WTC11 (cell line): ENCODE results near the gene SHLD1. TPM values are rescaled to one million over a fixed set of nuclear protein-coding genes. Genes with fewer than 3 reads are reported as not detected.

Experiments used
- ATAC-seq: fragments of 200-7000 bp; cut with Tn5 transposase; 2 replicates; pipeline ENCODE4 v1.10.0; 2021; ENCODE audit warnings: mild to moderate bottlenecking, moderate library complexity
- CTCF ChIA-PET: fragments of 300-600 bp; sonication (Branson Sonifier 250); formaldehyde crosslinking; loops from one replicate; lab custom pipeline; 2021; ENCODE audit warnings: antibody characterized with exemption; lab: Charles Lee
- POLR2A ChIA-PET: fragments of 350-600 bp; sonication (Branson Sonifier 250); formaldehyde crosslinking; loops from one replicate; lab custom pipeline; 2021; ENCODE audit warnings: antibody characterized with exemption; lab: Charles Lee
- DNase-seq: peaks from one replicate; pipeline ENCODE4 v3.0.0; 2021; ENCODE audit warnings: low spot score
- H3K27ac Mint-ChIP-seq: 2 replicates; pipeline ENCODE4 v1.8.0; 2021; ENCODE audit warnings: mixed read lengths
- H3K27me3 Mint-ChIP-seq: 2 replicates; pipeline ENCODE4 v1.8.0; 2021; ENCODE audit warnings: low read depth, mild to moderate bottlenecking, moderate library complexity, mixed read lengths
- H3K36me3 Mint-ChIP-seq: 2 replicates; pipeline ENCODE4 v1.8.0; 2021; ENCODE audit warnings: mixed read lengths
- H3K4me1 Mint-ChIP-seq: 2 replicates; pipeline ENCODE4 v1.8.0; 2022; ENCODE audit warnings: mixed read lengths
- H3K4me3 Mint-ChIP-seq: 2 replicates; pipeline ENCODE4 v1.8.0; 2021; ENCODE audit warnings: mild to moderate bottlenecking, moderate library complexity, mixed read lengths
- H3K9me3 Mint-ChIP-seq: 2 replicates; pipeline ENCODE4 v1.8.0; 2021; ENCODE audit warnings: mixed read lengths
- E2F4 ChIP-seq: sonication (generic); formaldehyde crosslinking; IDR thresholded peaks from 2 replicates; pipeline ENCODE4 v1.8.1; 2022; ENCODE audit warnings: low read depth, mild to moderate bottlenecking, moderate library complexity, missing genetic modification reagents, borderline replicate concordance
- FOXK1 ChIP-seq: sonication (generic); formaldehyde crosslinking; IDR thresholded peaks from 2 replicates; pipeline ENCODE4 v1.8.0; 2022; ENCODE audit warnings: mild to moderate bottlenecking, moderate library complexity, missing genetic modification reagents
- JUN ChIP-seq: sonication (generic); formaldehyde crosslinking; IDR thresholded peaks from 2 replicates; pipeline ENCODE4 v1.8.0; 2023; ENCODE audit warnings: mild to moderate bottlenecking, missing genetic modification reagents
- NFE2L1 ChIP-seq: sonication (generic); formaldehyde crosslinking; IDR thresholded peaks from 2 replicates; pipeline ENCODE4 v1.8.1; 2023; ENCODE audit warnings: missing genetic modification reagents
- OVOL2 ChIP-seq: fragments of 250-450 bp; sonication (Bioruptor Pico); IDR thresholded peaks from 2 replicates; pipeline ENCODE4 v1.9.0; 2021; ENCODE audit warnings: mild to moderate bottlenecking, borderline replicate concordance
- RORB ChIP-seq: fragments of 250-450 bp; sonication (Bioruptor Pico); IDR thresholded peaks from 2 replicates; pipeline ENCODE4 v1.9.0; 2021; ENCODE audit warnings: mild to moderate bottlenecking
- USF2 ChIP-seq: sonication (generic); formaldehyde crosslinking; IDR thresholded peaks from 2 replicates; pipeline ENCODE4 v1.8.1; 2023; ENCODE audit warnings: mild to moderate bottlenecking, missing genetic modification reagents, moderate library complexity
- ZNF138 ChIP-seq: sonication (generic); formaldehyde crosslinking; conservative IDR thresholded peaks from 2 replicates; pipeline ENCODE4 v1.8.1; 2022; ENCODE audit warnings: mild to moderate bottlenecking, moderate library complexity, missing genetic modification reagents
- ZNF232 ChIP-seq: sonication (generic); formaldehyde crosslinking; IDR thresholded peaks from 2 replicates; pipeline ENCODE4 v1.8.0; 2022; ENCODE audit warnings: mild to moderate bottlenecking, missing genetic modification reagents
- ZNF396 ChIP-seq: fragments of 250-450 bp; sonication (Bioruptor Pico); IDR thresholded peaks from 2 replicates; pipeline ENCODE4 v1.8.0; 2021; ENCODE audit warnings: mild to moderate bottlenecking, moderate library complexity, borderline replicate concordance
- ZNF423 ChIP-seq: fragments of 250-450 bp; sonication (Bioruptor Pico); IDR thresholded peaks from 2 replicates; pipeline ENCODE4 v2.1.2; 2022; ENCODE audit warnings: mild to moderate bottlenecking, moderate library complexity
- total RNA-seq: library from RNA; stranded (reverse); gene quantifications from 3 replicates; pipeline ENCODE4 v1.2.3, GENCODE V29; 2021
- TF ChIP-seq, protein P1 (sequence below): sonication (generic); formaldehyde crosslinking; IDR thresholded peaks from 2 replicates; pipeline ENCODE4 v1.8.0; 2023; ENCODE audit warnings: mild to moderate bottlenecking, missing genetic modification reagents
- TF ChIP-seq, protein P2 (sequence below): sonication (generic); formaldehyde crosslinking; IDR thresholded peaks from 2 replicates; pipeline ENCODE4 v1.8.1; 2023; ENCODE audit warnings: mild to moderate bottlenecking, missing genetic modification reagents, borderline replicate concordance
- TF ChIP-seq, protein P3 (sequence below): fragments of 200-600 bp; IDR thresholded peaks from 2 replicates; pipeline ENCODE4 v1.8.0; 2022; ENCODE audit warnings: antibody characterized with exemption
- TF ChIP-seq, protein P4 (sequence below): fragments of 250-450 bp; sonication (Bioruptor Pico); conservative IDR thresholded peaks from 2 replicates; pipeline ENCODE4 v1.9.0; 2021; ENCODE audit warnings: mild to moderate bottlenecking
- TF ChIP-seq, protein P5 (sequence below): sonication (generic); formaldehyde crosslinking; conservative IDR thresholded peaks from 2 replicates; pipeline ENCODE4 v1.8.1; 2022; ENCODE audit warnings: mild to moderate bottlenecking, missing genetic modification reagents

Gene SHLD1
- total RNA-seq, 1 experiment from 2014 or later: 4.1 TPM

DNA sequence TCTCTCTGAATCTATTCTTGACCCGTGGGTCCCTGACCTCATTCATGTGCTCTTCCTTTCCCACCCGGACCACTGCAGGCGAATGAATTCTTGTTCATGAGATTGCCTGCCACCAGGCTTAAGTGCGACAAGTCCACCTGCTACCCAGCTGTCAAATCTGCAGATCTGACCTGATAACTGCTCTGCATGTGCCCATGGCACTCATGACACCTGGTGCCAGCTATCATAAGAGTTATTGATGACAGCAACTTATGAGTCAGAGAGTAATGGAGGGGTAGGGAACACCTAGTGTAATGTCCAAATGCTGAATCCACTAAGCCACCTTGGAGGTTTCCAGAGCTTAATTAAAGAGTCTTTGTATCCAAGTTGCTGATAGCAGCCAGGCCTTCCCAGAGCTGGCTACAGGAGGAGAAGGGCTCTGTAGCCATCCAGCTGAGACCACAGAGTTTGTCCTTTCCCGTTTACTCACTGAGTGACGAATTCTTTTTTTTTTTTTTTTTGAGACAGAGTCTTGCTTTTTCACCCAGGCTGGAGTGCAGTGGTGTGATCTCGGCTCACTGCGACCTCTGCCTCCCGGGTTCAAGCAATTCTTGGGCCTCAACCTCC is 17.4 kb downstream of the SHLD1 start:
- peaks cover 4% of the 10 kb centered on the region; the same call in 1 of the 2 replicates for H3K4me1 Mint-ChIP-seq
- no peaks in the 10 kb centered on the region for H3K9me3 Mint-ChIP-seq
- ChIA-PET CTCF (interaction anchor here (1.9 kb wide), 1 partner anchor 238 kb away, joined by 7 read pairs; no protein-coding TSS in a partner anchor), POLR2A (no interaction called here)
- no peaks in the 10 kb centered on the region for H3K36me3 Mint-ChIP-seq
- no peak overlapping the region for H3K4me3 Mint-ChIP-seq
- DNase-seq: no peak
- TF ChIP-seq RORB (CRISPR knock-in tag) (no peak), ZNF396 (CRISPR knock-in tag) (no peak), USF2 (no peak), JUN (CRISPR knock-in tag) (no peak), ZNF138 (CRISPR knock-in tag) (no peak), NFE2L1 (CRISPR knock-in tag) (no peak), ZNF232 (CRISPR knock-in tag) (no peak), ZNF423 (CRISPR knock-in tag) (no peak), OVOL2 (CRISPR knock-in tag) (no peak), FOXK1 (CRISPR knock-in tag) (no peak), E2F4 (CRISPR knock-in tag) (no peak)
- TF ChIP-seq, protein P1, sequence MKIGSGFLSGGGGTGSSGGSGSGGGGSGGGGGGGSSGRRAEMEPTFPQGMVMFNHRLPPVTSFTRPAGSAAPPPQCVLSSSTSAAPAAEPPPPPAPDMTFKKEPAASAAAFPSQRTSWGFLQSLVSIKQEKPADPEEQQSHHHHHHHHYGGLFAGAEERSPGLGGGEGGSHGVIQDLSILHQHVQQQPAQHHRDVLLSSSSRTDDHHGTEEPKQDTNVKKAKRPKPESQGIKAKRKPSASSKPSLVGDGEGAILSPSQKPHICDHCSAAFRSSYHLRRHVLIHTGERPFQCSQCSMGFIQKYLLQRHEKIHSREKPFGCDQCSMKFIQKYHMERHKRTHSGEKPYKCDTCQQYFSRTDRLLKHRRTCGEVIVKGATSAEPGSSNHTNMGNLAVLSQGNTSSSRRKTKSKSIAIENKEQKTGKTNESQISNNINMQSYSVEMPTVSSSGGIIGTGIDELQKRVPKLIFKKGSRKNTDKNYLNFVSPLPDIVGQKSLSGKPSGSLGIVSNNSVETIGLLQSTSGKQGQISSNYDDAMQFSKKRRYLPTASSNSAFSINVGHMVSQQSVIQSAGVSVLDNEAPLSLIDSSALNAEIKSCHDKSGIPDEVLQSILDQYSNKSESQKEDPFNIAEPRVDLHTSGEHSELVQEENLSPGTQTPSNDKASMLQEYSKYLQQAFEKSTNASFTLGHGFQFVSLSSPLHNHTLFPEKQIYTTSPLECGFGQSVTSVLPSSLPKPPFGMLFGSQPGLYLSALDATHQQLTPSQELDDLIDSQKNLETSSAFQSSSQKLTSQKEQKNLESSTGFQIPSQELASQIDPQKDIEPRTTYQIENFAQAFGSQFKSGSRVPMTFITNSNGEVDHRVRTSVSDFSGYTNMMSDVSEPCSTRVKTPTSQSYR: no peak
- TF ChIP-seq, protein P2, sequence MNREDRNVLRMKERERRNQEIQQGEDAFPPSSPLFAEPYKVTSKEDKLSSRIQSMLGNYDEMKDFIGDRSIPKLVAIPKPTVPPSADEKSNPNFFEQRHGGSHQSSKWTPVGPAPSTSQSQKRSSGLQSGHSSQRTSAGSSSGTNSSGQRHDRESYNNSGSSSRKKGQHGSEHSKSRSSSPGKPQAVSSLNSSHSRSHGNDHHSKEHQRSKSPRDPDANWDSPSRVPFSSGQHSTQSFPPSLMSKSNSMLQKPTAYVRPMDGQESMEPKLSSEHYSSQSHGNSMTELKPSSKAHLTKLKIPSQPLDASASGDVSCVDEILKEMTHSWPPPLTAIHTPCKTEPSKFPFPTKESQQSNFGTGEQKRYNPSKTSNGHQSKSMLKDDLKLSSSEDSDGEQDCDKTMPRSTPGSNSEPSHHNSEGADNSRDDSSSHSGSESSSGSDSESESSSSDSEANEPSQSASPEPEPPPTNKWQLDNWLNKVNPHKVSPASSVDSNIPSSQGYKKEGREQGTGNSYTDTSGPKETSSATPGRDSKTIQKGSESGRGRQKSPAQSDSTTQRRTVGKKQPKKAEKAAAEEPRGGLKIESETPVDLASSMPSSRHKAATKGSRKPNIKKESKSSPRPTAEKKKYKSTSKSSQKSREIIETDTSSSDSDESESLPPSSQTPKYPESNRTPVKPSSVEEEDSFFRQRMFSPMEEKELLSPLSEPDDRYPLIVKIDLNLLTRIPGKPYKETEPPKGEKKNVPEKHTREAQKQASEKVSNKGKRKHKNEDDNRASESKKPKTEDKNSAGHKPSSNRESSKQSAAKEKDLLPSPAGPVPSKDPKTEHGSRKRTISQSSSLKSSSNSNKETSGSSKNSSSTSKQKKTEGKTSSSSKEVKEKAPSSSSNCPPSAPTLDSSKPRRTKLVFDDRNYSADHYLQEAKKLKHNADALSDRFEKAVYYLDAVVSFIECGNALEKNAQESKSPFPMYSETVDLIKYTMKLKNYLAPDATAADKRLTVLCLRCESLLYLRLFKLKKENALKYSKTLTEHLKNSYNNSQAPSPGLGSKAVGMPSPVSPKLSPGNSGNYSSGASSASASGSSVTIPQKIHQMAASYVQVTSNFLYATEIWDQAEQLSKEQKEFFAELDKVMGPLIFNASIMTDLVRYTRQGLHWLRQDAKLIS: no peak
- TF ChIP-seq, protein P3, sequence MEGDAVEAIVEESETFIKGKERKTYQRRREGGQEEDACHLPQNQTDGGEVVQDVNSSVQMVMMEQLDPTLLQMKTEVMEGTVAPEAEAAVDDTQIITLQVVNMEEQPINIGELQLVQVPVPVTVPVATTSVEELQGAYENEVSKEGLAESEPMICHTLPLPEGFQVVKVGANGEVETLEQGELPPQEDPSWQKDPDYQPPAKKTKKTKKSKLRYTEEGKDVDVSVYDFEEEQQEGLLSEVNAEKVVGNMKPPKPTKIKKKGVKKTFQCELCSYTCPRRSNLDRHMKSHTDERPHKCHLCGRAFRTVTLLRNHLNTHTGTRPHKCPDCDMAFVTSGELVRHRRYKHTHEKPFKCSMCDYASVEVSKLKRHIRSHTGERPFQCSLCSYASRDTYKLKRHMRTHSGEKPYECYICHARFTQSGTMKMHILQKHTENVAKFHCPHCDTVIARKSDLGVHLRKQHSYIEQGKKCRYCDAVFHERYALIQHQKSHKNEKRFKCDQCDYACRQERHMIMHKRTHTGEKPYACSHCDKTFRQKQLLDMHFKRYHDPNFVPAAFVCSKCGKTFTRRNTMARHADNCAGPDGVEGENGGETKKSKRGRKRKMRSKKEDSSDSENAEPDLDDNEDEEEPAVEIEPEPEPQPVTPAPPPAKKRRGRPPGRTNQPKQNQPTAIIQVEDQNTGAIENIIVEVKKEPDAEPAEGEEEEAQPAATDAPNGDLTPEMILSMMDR: no peak
- TF ChIP-seq, protein P4, sequence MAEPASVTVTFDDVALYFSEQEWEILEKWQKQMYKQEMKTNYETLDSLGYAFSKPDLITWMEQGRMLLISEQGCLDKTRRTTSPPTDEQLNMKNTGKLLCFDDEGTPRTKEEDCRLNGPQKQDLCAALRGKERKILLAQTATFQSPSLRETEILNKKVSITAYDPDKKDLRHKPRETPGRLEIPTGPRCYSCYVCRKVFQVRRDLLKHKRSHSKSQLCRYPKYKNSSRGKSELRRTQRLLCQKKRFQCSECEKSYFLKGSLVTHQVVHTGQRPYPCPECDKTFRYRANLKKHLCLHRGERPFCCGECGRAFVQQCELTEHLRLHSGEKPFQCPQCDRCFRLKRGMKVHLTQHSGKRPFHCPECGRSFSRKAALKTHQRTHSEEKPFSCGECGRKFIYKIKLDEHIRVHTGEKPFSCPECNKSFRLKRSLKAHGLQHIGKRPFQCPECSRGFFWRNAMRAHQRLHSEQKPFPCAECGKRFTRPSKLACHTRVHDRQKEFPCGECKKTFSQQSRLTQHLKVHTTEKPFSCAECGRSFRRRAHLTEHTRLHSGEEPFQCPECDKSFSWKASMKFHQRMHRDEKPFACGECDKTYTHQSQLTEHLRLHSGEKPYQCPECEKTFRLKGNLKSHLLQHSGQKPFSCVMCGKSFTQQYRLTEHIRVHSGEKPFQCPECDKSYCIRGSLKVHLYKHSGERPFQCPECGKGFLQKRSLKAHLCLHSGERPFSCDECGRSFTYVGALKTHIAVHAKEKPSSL (CRISPR knock-in tag): no peak
- TF ChIP-seq, protein P5, sequence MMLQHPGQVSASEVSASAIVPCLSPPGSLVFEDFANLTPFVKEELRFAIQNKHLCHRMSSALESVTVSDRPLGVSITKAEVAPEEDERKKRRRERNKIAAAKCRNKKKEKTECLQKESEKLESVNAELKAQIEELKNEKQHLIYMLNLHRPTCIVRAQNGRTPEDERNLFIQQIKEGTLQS (CRISPR knock-in tag): no peak
- TF ChIP-seq, all 79 proteins: peak for 0
- no peak for ATAC-seq
- H3K27me3 Mint-ChIP-seq: no peaks in the 10 kb centered on the region
- H3K27ac Mint-ChIP-seq: no peak overlapping the region
